AG09309 (cell line): ENCODE measurements around the gene TEC.

Experiments used
- DNase-seq: peaks from one replicate; pipeline ENCODE4 v3.0.0-alpha.2; 2010; ENCODE audit warnings: low read depth
- H3K4me3 ChIP-seq: 2 replicates; pipeline ENCODE4 v1.5.1; 2011; ENCODE audit warnings: mild to moderate bottlenecking, low read depth, low read length, moderate library complexity; ENCODE audit not compliant: control insufficient read depth
- CTCF ChIP-seq: IDR thresholded peaks from 2 replicates; pipeline ENCODE4 v1.5.1; 2011; ENCODE audit warnings: mild to moderate bottlenecking, low read depth, low read length, inconsistent platforms; ENCODE audit not compliant: insufficient read depth, control insufficient read depth; ENCODE audit errors: missing control alignments

TEC gene

GRCh38 chr4:48090621-48091020, 179.0 kb downstream of the TEC start:
- no peak overlapping the region for H3K4me3 ChIP-seq
- no peak for DNase-seq
- no peak for TF ChIP-seq CTCF

GRCh38 chr4:48085821-48086589, 183.6 kb downstream of the TEC start:
- TF ChIP-seq CTCF = no peak
- no peak overlapping the region for H3K4me3 ChIP-seq
- no peak for DNase-seq
